ENCODE data around the gene IL5.

The IL5 gene

GRCh38 chr5:132493241-132493640, 50.1 kb downstream of the IL5 start:
- TF ChIP-seq CTCF (IDR thresholded peaks at IDR 0.05) = no peak

GRCh38 chr5:132492386-132493125, 50.8 kb downstream of the IL5 start:
- TF ChIP-seq CTCF (IDR thresholded peaks at IDR 0.05) = no peak

Measured in LNCAP (cell line).